ENCODE measurements around the gene HLA-DOA.

- TF ChIP-seq CTCF (IDR thresholded peaks at IDR 0.05; ENCODE audit: insufficient read depth, low read depth, low read length) (no peak), EZH2 (IDR thresholded peaks at IDR 0.05; ENCODE audit: insufficient read depth, low read length) (no peak)
These were observed 10.0 kb upstream of the HLA-DOA start for GRCh38 chr6:33019372-33019771.

All from astrocyte (in vitro differentiated cells and primary cell).